Brain pericyte (primary cell): ENCODE measurements around the gene ZNF555.

Source experiments
- DNase-seq: peaks from one replicate; pipeline ENCODE4 v3.0.0-alpha.2; 2012; ENCODE audit warnings: low read depth, low spot score

ZNF555 gene

GRCh38 chr19:2824129-2824528 is 17.1 kb upstream of the ZNF555 start:
- no peak for DNase-seq

DNA sequence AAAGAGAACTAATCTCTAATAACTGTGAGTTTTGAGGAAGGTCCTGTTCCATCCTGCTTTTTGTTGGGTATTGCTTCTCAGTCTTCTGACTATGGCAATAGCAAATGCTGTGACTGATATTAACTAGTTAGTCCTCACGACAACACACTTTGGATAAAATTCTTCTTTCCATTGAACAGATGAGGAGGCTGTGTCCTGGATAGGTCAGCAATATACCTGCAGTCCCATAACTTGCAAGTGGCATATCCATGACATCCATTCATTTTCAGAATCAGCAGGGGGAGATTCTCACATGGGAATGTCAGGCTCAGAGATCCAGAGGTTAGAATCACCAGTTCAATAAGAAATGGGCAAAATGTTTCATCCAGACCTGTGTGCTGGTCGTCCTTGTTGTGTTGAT is 14.3 kb upstream of the ZNF555 start:
- no peak for DNase-seq

- no peak for DNase-seq
These were observed 13.3 kb upstream of the ZNF555 start for GRCh38 chr19:2827840-2828489.

DNA sequence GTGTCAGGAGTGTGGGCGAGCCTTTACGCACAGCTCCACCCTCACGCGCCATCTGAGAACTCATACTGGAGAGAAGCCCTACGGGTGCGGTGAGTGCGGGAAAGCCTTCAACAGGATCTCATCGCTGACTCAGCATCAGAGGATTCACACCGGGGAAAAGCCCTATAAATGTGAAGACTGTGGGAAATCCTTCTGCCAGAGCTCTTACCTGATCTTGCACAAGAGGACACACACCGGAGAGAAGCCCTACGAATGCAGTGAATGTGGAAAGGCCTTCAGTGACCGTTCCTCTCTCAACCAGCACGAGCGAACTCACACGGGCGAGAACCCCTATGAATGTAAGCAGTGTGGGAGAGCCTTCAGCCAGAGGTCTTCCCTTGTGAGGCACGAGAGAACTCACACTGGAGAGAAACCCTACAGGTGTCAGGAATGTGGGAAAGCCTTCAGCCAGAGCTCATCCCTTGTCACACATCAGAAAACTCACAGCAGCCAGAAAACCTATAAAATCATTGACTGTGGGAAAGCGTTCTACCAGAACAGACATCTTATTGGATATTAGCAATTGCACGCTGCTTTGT is 6.9 kb upstream of the ZNF555 start:
- DNase-seq = no peak

GRCh38 chr19:2837430-2837829 is 3.8 kb upstream of the ZNF555 start:
- no peak for DNase-seq

DNA sequence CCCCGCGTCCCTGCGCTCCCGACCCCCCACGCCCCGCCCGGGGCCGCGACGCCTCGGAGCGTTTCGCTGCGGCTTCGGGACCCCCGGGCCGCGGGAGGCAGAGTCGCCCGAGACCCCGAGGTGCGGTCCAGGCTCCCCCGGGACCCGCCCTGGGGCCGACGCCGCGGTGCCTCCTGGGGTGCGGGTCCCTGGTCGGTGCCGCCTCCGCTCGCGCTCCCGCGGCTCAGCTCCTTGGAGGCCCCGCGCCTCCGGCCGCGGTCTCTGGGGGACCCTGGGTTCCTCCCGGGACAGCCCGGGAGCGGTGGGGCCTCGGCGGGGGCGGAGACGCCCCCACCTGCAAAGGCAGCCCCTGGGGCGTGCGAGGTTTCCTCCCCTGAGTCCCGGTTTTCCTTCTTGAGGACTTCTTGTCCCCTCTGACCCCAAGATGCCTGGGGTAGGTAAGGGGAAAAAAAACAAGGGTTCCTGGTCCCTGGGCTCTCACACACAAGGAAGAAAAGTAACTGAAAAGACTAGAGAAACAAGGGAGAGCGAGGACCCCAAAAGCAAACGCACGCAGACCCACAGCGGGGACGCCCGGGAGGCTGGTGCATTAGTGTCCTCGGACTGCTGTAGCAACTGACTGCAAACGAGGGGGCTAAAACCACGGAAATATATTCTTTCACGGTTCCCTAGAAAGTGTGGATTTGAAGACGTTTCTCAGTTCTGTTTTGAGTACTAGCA is 740 bp downstream of the ZNF555 start:
- DNase-seq = no peak

GRCh38 chr19:2845107-2845506 is 3.8 kb downstream of the ZNF555 start:
- no peak for DNase-seq

- no peak for DNase-seq
These were observed 5.1 kb downstream of the ZNF555 start for GRCh38 chr19:2846180-2846894.

GRCh38 chr19:2847507-2847906 is 6.2 kb downstream of the ZNF555 start:
- DNase-seq = no peak

DNA sequence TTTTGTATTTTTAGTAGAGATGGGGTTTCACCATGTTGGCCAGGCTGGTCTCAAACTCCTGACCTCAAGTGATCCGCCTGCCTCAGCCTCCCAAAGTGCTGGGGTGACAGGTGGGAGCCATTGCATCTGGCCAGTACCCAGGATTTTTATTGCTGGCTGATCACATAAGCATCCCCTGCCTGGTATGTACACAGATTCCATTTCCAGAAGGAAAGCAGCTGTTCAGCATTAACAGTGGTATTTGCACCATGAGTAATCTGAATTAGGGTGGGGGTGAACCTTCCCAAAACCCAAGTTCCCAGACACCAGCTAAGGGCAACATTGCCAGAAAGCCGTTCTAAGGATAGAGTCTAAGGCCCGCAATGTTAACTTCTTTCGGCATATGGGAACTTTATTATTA is 7.3 kb downstream of the ZNF555 start:
- DNase-seq = no peak

GRCh38 chr19:2850256-2850925 is 9.1 kb downstream of the ZNF555 start:
- no peak for DNase-seq

DNA sequence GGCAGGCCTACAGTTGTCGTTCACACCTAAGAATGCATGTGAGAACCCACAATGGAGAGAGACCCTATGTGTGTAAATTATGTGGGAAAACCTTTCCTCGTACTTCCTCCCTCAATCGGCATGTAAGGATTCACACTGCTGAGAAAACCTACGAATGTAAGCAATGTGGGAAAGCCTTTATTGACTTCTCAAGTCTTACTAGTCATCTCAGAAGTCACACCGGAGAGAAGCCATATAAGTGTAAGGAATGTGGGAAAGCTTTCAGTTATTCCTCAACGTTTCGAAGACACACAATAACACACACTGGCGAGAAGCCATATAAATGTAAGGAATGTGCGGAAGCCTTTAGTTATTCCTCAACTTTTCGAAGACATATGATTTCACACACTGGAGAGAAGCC is 11.3 kb downstream of the ZNF555 start:
- DNase-seq = no peak

DNA sequence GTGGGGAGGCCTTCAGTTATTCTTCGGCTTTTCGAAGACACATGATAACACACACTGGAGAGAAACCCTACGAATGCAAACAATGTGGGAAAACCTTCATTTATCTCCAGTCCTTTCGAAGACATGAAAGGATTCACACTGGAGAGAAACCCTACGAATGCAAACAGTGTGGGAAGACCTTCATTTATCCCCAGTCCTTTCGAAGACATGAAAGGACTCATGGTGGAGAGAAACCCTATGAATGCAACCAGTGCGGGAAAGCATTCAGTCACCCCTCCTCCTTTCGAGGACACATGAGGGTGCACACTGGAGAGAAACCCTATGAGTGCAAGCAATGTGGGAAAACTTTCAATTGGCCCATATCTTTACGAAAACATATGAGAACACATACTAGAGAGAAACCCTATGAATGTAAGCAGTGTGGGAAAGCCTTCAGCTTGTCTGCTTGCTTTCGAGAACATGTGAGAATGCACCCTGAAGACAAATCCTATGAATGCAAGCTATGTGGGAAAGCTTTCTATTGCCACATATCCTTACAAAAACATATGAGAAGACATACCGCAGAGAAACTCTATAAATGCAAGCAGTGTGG is 11.8 kb downstream of the ZNF555 start:
- no peak for DNase-seq

- DNase-seq = no peak
These were observed 13.6 kb downstream of the ZNF555 start for GRCh38 chr19:2854849-2855248.

DNA sequence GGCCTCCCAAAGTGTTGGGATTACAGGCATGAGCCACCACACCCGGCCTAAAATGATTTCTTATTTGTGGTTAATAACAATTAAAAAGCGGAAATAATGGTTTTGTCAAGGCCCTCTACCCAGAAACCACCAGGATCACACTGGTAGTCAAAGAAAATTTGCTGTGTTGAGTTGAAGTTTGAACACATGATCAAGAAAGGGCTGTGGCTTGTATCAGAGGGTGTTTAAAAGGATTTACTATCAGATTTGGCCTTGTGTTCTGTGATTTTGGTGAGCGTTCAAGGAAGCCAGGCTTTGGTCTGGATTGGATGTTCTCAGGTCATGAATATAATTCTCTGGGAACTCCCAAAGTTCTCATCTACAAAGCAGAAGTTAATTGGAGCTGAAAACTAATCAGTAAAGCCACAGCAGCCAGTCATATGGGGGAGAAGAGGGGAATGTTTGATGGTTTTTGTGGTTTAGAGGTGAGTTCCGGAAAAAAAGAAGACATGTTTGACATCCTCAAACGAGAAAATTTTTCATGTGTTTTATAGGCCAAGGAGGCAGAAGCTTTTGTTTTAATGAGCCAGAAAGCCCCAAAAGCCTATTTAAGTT is 15.3 kb downstream of the ZNF555 start:
- no peak for DNase-seq

DNA sequence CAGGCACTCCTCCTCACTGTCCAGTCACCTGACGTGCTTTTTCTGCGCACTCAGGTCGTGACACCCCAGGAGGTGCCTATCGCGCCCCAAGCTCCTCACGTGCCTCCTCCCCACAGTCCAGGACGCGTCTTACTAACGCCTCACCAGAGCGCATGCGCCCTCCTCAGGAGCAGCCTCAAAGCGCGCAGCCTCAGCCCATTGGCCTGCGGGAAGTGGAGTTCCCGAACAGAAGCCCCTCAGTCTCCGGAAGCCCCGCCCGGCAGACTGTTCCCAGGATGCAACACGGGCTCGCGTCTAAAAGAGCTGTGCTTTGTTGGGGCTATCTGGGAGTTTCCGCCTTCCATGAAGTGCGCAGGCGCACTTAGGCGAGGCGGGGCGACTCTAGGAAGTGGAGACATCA is 17.6 kb downstream of the ZNF555 start:
- DNase-seq = no peak

DNA sequence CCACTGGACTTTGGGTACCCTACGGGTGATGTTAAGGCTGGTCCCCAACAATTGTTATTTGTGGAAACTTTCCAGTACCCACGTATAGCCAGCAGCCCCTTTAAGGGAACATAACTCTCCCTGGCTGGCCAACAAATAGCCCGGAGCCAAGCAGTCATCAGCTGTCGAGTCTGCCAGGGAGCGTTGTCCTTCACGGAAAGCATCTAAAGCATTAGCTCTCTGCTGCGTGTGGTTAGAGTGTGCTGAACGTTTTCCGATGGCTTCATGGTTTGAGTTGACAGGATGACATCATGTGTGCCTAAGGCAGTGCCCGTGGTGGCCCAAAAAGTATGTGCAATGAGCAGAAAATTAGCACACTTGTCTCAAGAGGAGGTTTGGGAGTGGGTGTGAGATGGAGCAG is 22.5 kb downstream of the ZNF555 start:
- no peak for DNase-seq

DNA sequence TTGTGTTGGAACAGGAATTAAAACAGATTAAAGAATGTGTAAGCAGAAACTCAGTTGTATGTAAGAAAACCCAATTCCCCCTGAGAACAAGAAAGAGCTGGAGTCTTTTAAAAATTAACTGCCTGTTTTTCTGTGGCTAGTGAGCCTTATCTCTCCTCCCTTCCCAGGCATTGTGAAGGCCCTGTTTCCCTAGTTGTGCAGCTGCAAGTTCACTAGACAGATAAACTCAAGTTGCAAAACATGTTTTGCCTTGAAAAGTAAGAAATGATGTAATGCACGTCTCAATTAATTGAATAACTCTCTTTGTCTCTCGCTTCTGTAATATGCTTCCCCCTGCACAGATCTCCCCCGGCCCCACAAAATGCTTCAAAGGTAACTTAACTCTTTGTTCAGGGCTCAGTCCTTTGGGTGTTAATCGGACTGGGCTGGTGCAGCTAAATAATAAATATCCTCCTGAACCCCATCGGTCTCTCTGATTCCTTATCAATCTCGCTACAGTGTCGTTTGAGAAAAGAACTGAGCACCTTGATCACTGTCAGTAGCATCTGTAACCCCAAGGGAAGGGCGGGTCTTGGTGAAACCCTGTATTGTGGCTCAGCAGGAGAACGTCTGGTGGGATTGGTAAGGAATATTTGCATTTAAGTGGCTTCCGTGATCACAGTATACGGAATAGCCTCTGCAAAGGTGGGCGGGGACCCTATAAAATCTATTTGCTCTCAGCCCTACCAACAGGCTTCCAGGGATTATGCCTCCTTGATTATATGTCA is 24.2 kb downstream of the ZNF555 start:
- DNase-seq = no peak

GRCh38 chr19:2866495-2867024 is 25.3 kb downstream of the ZNF555 start:
- no peak for DNase-seq
